Smooth muscle cell (in vitro differentiated cells): ENCODE results near the gene BTG2. TPM values are rescaled to one million over a fixed set of nuclear protein-coding genes. Genes with fewer than 3 reads are reported as not detected.

ENCODE experiments used
- DNase-seq: peaks from one replicate; lab custom pipeline; 2025; ENCODE audit not compliant: unreplicated experiment; lab: John Stamatoyannopoulos, UW
- H2AFZ ChIP-seq: fragments of 200-600 bp; sonication (generic); 2 replicates; pipeline ENCODE4 v1.6.0; 2016; ENCODE audit warnings: antibody characterized with exemption, low read depth, mild to moderate bottlenecking
- H3F3A ChIP-seq: fragments of 200-600 bp; sonication (generic); 2 replicates; pipeline ENCODE4 v1.6.0; 2017; ENCODE audit warnings: antibody characterized with exemption, low read depth
- H3K27ac ChIP-seq: fragments of 200-600 bp; sonication (generic); 2 replicates; pipeline ENCODE4 v1.5.1; 2016; ENCODE audit warnings: low read depth, mild to moderate bottlenecking
- H3K27me3 ChIP-seq: fragments of 200-600 bp; sonication (generic); 2 replicates; pipeline ENCODE4 v1.6.1; 2016; ENCODE audit warnings: low read depth, mild to moderate bottlenecking
- H3K36me3 ChIP-seq: fragments of 200-600 bp; sonication (generic); 2 replicates; pipeline ENCODE4 v1.5.1; 2016; ENCODE audit warnings: low read depth
- H3K4me1 ChIP-seq: fragments of 200-600 bp; sonication (generic); 2 replicates; pipeline ENCODE4 v1.5.1; 2016; ENCODE audit warnings: low read depth
- H3K4me2 ChIP-seq: fragments of 200-600 bp; sonication (generic); 2 replicates; pipeline ENCODE4 v1.6.0; 2016; ENCODE audit warnings: mild to moderate bottlenecking
- H3K4me3 ChIP-seq: fragments of 200-600 bp; sonication (generic); 2 replicates; pipeline ENCODE4 v1.5.1; 2016; ENCODE audit warnings: mild to moderate bottlenecking
- H3K79me2 ChIP-seq: fragments of 200-600 bp; sonication (generic); 2 replicates; pipeline ENCODE4 v1.6.0; 2016; ENCODE audit warnings: low read depth, mild to moderate bottlenecking
- H3K9ac ChIP-seq: fragments of 200-600 bp; sonication (generic); 2 replicates; pipeline ENCODE4 v1.6.0; 2016; ENCODE audit warnings: low read depth
- H3K9me3 ChIP-seq: fragments of 200-600 bp; sonication (generic); replicated peaks from 2 replicates; pipeline ENCODE4 v1.5.1; 2016; ENCODE audit warnings: low read depth
- H4K20me1 ChIP-seq: fragments of 200-600 bp; sonication (generic); 2 replicates; pipeline ENCODE4 v1.6.0; 2016; ENCODE audit warnings: low read depth
- WGBS: methylation state at CpG from one replicate; pipeline ENCODE4 v1.1.7; 2016; ENCODE audit warnings: low lambda C conversion rate; 5-methylcytosine and 5-hydroxymethylcytosine counted together
- polyA plus RNA-seq: library from polyadenylated mRNA; unstranded; fragments of >200 nt; fragmentation: Nextera tagmentation; extraction: Ambion mirVana; gene quantifications from 2 replicates; pipeline ENCODE4 v1.2.1, GENCODE V29; 2016
- total RNA-seq: library from RNA; depleted of rRNA; stranded (reverse); fragments of >200 nt; gene quantifications from 2 replicates; pipeline ENCODE4 v1.2.3, GENCODE V29; 2014
- TF ChIP-seq, protein P1 (sequence below): fragments of 200-600 bp; sonication (generic); IDR thresholded peaks from 2 replicates; pipeline ENCODE4 v1.5.1; 2017; ENCODE audit warnings: borderline replicate concordance, mild to moderate bottlenecking, antibody characterized with exemption; ENCODE audit not compliant: insufficient read depth, poor library complexity, severe bottlenecking

BTG2 gene
- total and polyA plus RNA-seq, 2 experiments from 2014 or later = 80.0 to 93.8 TPM

GRCh38 chr1:203343956-203344754 is 38.8 kb downstream of the BTG2 start:
- Histone ChIP-seq H3K27me3 (no peaks in the 10 kb centered on the region), H3K4me2 (peak overlapping the region; percentile 12), H3K27ac (peak overlapping the region; percentile 2), H4K20me1 (no peaks in the 10 kb centered on the region), H3K4me1 (peaks cover 3% of the 10 kb centered on the region), H3K9me3 (no peaks in the 10 kb centered on the region), H3F3A (peaks cover 4% of the 10 kb centered on the region), H3K9ac (no peak overlapping the region), H2AFZ (no peak overlapping the region), H3K4me3 (no peak overlapping the region), H3K79me2 (peaks cover 17% of the 10 kb centered on the region), H3K36me3 (no peaks in the 10 kb centered on the region)
- WGBS = 79% methylated on average over 9 of the region's 9 CpGs
- TF ChIP-seq, protein P1, sequence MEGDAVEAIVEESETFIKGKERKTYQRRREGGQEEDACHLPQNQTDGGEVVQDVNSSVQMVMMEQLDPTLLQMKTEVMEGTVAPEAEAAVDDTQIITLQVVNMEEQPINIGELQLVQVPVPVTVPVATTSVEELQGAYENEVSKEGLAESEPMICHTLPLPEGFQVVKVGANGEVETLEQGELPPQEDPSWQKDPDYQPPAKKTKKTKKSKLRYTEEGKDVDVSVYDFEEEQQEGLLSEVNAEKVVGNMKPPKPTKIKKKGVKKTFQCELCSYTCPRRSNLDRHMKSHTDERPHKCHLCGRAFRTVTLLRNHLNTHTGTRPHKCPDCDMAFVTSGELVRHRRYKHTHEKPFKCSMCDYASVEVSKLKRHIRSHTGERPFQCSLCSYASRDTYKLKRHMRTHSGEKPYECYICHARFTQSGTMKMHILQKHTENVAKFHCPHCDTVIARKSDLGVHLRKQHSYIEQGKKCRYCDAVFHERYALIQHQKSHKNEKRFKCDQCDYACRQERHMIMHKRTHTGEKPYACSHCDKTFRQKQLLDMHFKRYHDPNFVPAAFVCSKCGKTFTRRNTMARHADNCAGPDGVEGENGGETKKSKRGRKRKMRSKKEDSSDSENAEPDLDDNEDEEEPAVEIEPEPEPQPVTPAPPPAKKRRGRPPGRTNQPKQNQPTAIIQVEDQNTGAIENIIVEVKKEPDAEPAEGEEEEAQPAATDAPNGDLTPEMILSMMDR = no peak
- DNase-seq = no peak

GRCh38 chr1:203346060-203346768 is 40.9 kb downstream of the BTG2 start:
- TF ChIP-seq, protein P1 = peak; percentile 22
- H3F3A ChIP-seq = peaks cover 7% of the 10 kb centered on the region
- H3K4me3 ChIP-seq = no peak overlapping the region
- no peaks in the 10 kb centered on the region for H3K27me3 ChIP-seq
- 33% methylated on average over 7 of the region's 7 CpGs for WGBS
- H3K79me2 ChIP-seq = peaks cover 33% of the 10 kb centered on the region
- H2AFZ ChIP-seq = no peak overlapping the region
- H3K9ac ChIP-seq = no peak overlapping the region
- H4K20me1 ChIP-seq = no peaks in the 10 kb centered on the region
- no peaks in the 10 kb centered on the region for H3K36me3 ChIP-seq
- peak overlapping the region; percentile 59 for H3K4me2 ChIP-seq
- peaks cover 11% of the 10 kb centered on the region for H3K4me1 ChIP-seq
- peak overlapping the region; percentile 50 for H3K27ac ChIP-seq
- no peak for DNase-seq
- H3K9me3 ChIP-seq = no peaks in the 10 kb centered on the region

DNA sequence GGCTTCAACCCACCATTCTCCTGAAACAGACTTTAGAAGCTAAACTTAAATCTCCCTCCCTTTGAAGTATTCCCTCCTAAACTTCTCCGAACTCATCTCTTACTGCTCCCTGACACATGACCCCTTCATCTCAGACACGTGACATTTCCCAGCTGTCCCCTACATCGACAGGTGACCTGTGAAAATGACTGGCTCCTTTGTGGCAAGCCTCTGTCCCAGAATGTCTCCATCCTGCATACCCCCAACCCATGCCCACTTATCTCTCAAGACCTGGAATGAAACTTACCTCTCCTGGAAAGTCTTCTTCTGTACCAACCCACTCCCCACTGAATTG is 41.4 kb downstream of the BTG2 start:
- no peaks in the 10 kb centered on the region for H3K36me3 ChIP-seq
- WGBS = 65% methylated on average over 3 of the region's 3 CpGs
- peak overlapping the region; percentile 59 for H3K4me2 ChIP-seq
- H3F3A ChIP-seq = peaks cover 9% of the 10 kb centered on the region
- no peak overlapping the region for H3K4me3 ChIP-seq
- no peaks in the 10 kb centered on the region for H4K20me1 ChIP-seq
- H3K27ac ChIP-seq = peak overlapping the region; percentile 50
- no peak overlapping the region for H2AFZ ChIP-seq
- H3K79me2 ChIP-seq = peaks cover 33% of the 10 kb centered on the region
- no peaks in the 10 kb centered on the region for H3K27me3 ChIP-seq
- H3K4me1 ChIP-seq = peaks cover 16% of the 10 kb centered on the region
- H3K9ac ChIP-seq = no peak overlapping the region
- H3K9me3 ChIP-seq = no peaks in the 10 kb centered on the region
- DNase-seq = no peak
- TF ChIP-seq, protein P1 = no peak
